Coronary artery (tissue), 2 donors: ENCODE measurements around the gene PRRG3.

Experiments used
- DNase-seq: peaks from one replicate; pipeline ENCODE4 v3.0.0-alpha.2; 2017; ENCODE audit warnings: low spot score
- H3K27ac ChIP-seq, 2 donors: fragments of 200-600 bp; sonication (generic); one replicate each; pipeline ENCODE4 v1.5.1; 2016 to 2019
- H3K4me3 ChIP-seq: fragments of 200-600 bp; sonication (generic); 2 replicates; pipeline ENCODE4 v1.5.1; 2016; ENCODE audit warnings: mild to moderate bottlenecking, moderate library complexity
- CTCF ChIP-seq: fragments of 200-600 bp; sonication (generic); IDR thresholded peaks from one replicate; pipeline ENCODE4 v1.5.1; 2019; ENCODE audit warnings: antibody characterized with exemption

Gene PRRG3

GRCh38 chrX:151694661-151695582 is at the start of gene PRRG3:
PRRG3 (plus strand) TSS chrX:151695458; CDS start chrX:151698815, 3,357 bp downstream.
- TF ChIP-seq CTCF: no peak
- peak within 1 kb of the TSS; percentile 47 for H3K4me3 ChIP-seq
- no peak within 1 kb of the TSS for H3K27ac ChIP-seq
- no peak for DNase-seq

GRCh38 chrX:151675121-151675746 is 20.0 kb upstream of the PRRG3 start:
- DNase-seq: no peak
- no peak for TF ChIP-seq CTCF
- no peak overlapping the region for H3K4me3 ChIP-seq
- H3K27ac ChIP-seq: no peak overlapping the region

DNA sequence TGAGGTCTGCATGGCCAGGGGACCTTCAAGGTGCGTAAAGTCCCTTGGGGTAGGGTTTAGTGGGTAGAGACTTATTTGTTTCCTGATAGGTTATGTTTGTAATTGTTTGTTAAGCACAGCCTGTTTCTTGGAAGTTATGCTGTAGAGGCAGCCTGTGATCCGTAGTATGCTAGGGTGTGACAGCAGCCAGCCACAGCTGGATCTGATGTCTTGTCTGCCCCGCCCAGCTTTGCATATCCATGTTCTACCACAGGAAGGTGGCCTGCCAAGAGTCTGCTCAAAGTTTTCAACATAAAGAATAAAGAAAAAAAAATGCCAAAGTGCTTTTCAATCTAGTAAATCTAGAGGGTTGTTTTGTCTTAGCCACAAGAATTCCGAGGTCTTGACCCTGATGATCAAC is 19.1 kb upstream of the PRRG3 start:
- Histone ChIP-seq H3K4me3 (no peak overlapping the region), H3K27ac (no peak overlapping the region)
- no peak for DNase-seq
- TF ChIP-seq CTCF: no peak

DNA sequence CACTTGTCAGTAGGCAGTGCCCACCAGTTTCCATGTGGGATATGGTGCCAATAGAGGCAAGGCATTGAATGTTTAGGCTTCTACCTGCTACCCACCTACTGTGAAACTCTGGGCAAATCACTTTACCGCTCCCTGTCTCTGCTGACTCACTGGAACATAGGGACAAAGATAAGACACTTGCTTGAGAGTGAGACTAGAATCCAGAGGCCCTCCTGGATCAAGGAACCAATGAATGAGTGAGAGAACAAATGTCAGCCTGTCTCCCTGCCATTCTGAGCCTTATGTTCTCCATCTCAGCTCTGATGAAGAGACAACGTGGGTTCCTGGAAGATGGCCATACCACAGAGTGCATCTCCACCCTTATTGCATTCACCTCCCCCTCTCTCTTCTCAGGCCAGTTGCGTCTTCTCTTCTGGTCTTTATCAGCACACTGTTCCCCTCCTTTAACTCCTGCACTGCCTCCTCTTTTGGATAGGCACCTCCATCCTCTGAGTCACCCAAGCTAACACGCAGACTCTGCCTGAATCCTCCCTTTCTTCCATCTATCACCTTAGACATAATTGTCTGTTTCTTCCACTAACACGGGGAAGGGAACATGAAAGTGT is 15.4 kb upstream of the PRRG3 start:
- no peak overlapping the region for H3K27ac ChIP-seq
- DNase-seq: no peak

GRCh38 chrX:151680805-151681204 is 14.5 kb upstream of the PRRG3 start:
- Histone ChIP-seq H3K4me3 (no peak overlapping the region), H3K27ac (no peak overlapping the region)
- DNase-seq: no peak
- TF ChIP-seq CTCF: peak; percentile 27

More for the DNA sequence above, 15.4 kb upstream of the PRRG3 start:
- TF ChIP-seq CTCF: no peak
- H3K4me3 ChIP-seq: no peak overlapping the region

DNA sequence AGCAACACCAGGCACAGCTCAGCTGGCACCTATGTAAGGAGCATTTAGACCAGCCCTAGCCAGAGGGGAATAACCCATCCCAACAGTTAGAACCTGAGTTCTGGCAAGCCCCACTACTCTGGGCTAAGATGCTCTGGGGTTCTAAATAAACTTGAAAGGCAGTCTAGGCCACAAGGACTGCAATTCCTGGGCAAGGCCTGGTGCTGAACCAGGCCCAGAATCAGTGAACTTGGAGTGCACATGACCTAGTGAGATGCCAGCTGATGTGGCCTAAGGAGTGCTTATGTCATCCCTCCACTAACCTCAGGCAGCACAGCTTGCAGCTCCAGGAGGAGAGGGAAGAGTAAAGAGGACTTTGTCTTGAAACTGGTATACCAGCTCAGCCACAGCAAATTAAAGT is 7.6 kb upstream of the PRRG3 start:
- TF ChIP-seq CTCF: no peak
- Histone ChIP-seq H3K27ac (no peak overlapping the region), H3K4me3 (no peak overlapping the region)
- DNase-seq: peak; percentile 57
